Measurements from ENCODE around the gene RAD51B.
A peak's percentile ranks its signal among the peaks of the same experiment; 100 is the strongest.

RAD51B gene

DNA sequence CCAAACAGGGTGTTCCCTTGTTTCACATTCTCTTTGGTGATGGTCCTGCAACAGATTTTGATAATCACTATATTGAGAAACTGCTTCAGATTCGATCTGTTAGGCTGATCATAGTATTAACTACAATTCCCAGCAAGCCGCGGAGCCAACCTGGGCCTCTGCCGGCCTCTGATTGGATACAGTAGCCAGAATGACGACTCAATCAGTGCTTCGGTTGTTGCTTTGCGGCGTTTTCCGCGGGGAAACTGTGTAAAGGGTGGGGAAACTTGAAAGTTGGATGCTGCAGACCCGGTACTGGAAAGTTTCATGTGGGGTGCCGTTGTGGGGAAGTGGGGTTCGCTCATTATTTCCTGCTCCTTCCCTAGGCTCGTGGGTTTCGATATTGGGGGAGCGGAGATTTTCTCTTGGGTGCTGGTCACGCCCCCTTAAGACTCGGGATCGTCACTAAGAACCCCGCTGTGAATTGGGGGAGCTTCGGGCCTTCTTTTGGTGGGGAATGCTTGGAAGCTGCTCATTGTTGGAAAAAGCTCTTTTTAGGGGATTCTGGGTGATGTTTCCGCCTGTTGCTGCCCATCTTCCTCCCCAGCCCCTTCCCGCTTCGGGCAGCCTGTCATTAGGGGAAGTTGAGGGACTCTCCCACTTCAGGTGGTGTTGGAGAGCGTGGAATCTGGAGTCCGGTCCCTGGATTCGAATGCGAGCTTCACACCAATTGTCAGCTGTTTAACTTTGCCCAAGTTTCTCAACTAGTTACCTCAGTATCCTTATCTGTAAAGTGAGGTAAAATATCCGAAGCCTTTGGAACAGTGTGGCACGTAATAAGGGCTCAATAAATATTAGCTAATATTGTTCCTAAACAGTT, at the start of gene RAD51B:
Gene RAD51B, plus strand, starts transcription at position 217 of the 859 bp plus-strand sequence.
- H3K4me3 ChIP-seq (ENCODE audit: low read length), result peak within 1 kb of the TSS; percentile 74
- no peak for TF ChIP-seq ZNF274 (IDR thresholded peaks at IDR 0.05; ENCODE audit: low read depth, low read length)

DNA sequence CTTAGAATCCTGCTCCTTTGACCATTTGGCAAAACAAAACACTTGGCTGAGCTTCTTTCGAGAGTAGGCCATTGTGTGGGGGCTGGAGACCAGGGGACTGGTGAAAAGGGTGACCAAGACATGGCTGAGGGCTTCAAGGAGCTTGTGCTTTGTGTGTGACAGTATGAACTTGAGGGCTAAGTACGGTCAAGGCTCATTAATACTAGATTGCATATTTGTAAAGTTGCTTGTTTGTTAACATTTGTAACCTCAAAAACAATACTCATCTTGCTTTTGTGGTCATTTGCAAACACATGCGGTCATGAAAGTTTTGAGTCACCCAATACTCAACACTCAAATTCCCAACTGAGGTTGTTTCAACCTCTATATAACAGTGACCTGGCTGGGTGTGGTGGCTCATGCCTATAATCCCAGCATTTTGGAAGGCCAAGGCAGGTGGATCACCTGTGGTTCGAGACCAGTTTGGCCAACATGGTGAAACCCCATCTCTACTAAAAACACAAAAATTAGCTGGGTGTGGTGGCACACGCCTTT, 45.7 kb upstream of the RAD51B start:
- H3K4me3 ChIP-seq (ENCODE audit: low read length), result no peak overlapping the region
- no peak for TF ChIP-seq ZNF274 (IDR thresholded peaks at IDR 0.05; ENCODE audit: low read depth, low read length)

DNA sequence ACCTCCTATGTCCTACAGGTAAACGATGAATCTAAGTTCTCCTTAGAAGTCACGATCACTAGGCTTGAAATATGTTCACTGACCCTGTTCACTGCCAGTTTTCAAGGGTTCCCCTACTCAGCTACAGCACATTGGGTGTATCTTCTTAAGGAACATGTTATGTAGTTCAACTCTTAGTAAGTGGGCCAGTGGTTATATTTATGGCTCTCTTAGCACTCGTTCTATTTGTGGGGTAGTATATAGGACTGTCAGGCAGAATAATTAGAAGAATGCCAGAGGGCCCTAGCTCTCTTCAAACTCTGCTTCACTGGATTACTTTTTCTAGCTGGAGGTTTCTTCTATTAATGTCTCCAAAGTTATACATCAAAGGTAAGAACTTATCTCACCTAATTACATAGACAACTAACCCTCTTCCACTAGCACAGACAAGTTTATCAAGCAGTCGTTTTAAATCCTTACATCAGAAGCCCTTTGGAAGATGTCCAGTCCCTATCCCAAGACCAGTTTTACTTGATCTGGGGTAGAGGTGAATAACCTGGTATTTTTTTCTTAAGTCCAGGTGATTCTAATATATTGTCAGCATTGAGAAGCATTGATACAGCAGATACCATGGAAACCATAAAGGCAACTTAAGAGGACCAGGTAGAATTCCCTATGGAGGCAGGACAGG, 42.8 kb upstream of the RAD51B start:
- no peak overlapping the region for H3K4me3 ChIP-seq (ENCODE audit: low read length)
- TF ChIP-seq ZNF274 (IDR thresholded peaks at IDR 0.05; ENCODE audit: low read depth, low read length), result no peak

DNA sequence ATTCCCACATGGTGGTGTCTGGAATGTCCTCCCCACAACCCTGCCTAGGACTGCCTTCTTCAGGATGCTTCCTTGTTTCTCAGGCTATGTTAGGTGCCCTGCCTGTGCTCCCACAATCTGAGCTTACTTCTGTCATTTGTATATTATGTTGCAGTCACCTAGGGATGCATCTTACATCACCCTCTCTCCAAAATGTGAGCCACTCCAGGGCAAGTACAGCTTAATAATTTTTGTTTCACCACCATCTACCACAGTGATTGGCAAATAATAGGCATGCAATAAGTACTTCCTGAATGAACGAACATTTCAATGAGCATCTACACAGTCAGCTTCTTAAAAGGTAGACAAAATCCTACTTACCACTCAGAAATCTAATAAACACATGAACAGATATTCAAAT, 40.8 kb upstream of the RAD51B start:
- H3K4me3 ChIP-seq (ENCODE audit: low read length), result no peak overlapping the region
- no peak for TF ChIP-seq ZNF274 (IDR thresholded peaks at IDR 0.05; ENCODE audit: low read depth, low read length)

DNA sequence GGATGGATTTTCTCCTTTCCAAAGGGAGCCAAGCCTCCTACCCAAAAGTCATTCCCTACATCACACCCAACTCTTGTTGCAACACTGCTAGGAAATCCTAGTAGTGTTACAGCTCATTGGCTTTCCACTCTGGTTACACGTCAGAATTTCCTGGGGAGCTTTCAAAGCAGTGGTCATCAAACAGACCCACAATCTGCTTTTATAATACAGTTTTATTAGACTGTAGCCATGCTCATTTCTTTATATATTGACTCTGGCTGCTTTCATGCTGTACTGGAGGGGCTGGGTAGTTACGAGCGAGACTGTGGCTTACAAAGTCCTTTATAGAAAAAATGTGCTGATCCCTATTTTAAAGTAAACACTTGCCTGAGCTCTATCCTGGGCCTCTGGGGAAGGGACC, 37.5 kb upstream of the RAD51B start:
- H3K4me3 ChIP-seq (ENCODE audit: low read length), result no peak overlapping the region
- no peak for TF ChIP-seq ZNF274 (IDR thresholded peaks at IDR 0.05; ENCODE audit: low read depth, low read length)

DNA sequence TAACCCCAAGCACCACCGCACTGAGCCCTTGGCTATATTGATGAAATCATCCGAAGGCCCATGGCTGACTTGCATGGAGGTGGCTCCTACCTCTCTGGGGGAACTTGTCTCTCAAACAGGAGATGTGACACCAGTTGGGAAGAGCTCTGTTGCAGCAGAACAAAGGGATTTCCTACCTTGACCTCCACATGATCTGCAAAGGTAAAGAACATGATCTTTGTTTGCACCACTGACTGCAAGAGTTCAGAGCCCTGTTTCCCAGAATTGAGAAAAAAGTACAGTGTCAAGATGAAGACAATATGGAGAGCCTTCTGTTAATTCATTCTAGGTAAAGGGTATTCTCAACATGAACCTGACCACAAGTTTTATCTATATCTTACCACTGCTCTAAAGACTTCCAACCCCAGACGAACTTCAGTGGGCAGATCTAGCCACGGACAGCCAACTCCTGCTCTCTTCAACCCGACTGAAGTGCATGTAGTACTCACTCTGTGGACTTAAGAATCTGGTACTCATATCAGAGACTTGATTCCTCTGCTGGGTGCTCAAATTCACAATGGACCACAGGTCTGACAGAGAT, 35.2 kb upstream of the RAD51B start:
- TF ChIP-seq ZNF274 (IDR thresholded peaks at IDR 0.05; ENCODE audit: low read depth, low read length), result no peak
- no peak overlapping the region for H3K4me3 ChIP-seq (ENCODE audit: low read length)

- TF ChIP-seq ZNF274 (IDR thresholded peaks at IDR 0.05; ENCODE audit: low read depth, low read length), result no peak
- H3K4me3 ChIP-seq (ENCODE audit: low read length), result no peak overlapping the region
Observed at GRCh38 chr14:67785270-67786109, 34.1 kb upstream of the RAD51B start.

DNA sequence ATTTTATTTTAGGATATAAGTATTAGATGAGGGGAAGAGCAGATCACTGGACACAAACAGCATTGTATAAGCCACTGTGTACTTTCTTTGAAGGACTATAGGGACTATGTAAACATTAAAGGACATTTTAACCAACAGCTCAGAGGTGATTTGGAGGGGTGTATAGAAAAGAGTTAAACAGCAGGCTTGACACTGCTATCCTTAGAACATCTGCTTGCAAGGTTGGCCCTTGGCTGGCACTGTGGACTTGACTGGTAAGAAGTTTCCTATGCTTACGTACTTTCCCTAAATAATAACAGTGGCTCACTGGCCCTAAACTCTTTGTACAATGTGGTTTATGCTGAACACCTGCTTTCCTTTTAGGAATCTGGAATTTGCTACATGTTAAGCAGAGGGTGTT, 31.9 kb upstream of the RAD51B start:
- no peak for TF ChIP-seq ZNF274 (IDR thresholded peaks at IDR 0.05; ENCODE audit: low read depth, low read length)
- no peak overlapping the region for H3K4me3 ChIP-seq (ENCODE audit: low read length)

DNA sequence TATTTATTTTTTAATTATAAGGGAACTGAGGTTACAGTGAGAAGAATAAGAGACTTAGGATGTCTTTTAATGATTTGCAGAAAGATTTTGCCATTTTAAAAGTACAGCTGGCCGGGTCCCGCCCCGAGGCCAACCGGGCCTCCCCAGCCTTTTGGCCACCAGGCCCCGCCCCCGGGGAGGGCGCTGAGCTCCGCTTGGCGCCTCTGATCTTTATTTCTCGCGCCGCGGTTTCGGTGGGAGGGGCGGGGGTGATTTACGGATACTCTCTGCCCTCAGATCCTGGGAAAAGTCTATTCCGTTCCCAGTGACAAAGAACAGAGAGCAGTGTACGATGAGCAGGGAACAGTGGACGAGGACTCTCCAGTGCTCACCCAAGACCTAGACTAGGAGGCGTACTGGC, 20.8 kb upstream of the RAD51B start:
- no peak overlapping the region for H3K4me3 ChIP-seq (ENCODE audit: low read length)
- no peak for TF ChIP-seq ZNF274 (IDR thresholded peaks at IDR 0.05; ENCODE audit: low read depth, low read length)

- TF ChIP-seq ZNF274 (IDR thresholded peaks at IDR 0.05; ENCODE audit: low read depth, low read length), result no peak
- no peak overlapping the region for H3K4me3 ChIP-seq (ENCODE audit: low read length)
Observed at GRCh38 chr14:67800743-67801142, 18.8 kb upstream of the RAD51B start.

DNA sequence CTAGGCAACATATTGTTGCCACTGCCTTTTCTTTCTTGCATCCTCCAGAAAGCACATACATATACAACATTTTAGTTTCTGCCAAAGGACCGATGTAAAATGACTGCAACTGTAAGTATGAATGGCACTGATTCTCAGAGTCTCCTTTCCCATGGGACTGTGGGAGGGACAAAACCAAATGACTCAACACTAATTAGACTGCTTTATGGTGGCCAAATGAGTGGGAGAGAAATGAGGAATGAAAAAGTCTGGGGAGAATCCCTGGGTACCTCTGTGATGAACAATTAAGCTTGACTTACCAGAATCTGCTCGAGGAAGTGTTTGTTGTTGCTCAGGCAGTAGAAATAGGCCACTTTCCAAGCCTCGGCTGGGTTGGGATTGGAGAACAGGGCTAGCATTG, 13.3 kb upstream of the RAD51B start:
- no peak for TF ChIP-seq ZNF274 (IDR thresholded peaks at IDR 0.05; ENCODE audit: low read depth, low read length)

GRCh38 chr14:67814821-67815220, 4.8 kb upstream of the RAD51B start:
- H3K4me3 ChIP-seq (ENCODE audit: low read length), result no peak overlapping the region; the same call in 1 of the 2 replicates
- TF ChIP-seq ZNF274 (IDR thresholded peaks at IDR 0.05; ENCODE audit: low read depth, low read length), result no peak

More for the DNA sequence above, 13.3 kb upstream of the RAD51B start:
- H3K4me3 ChIP-seq (ENCODE audit: low read length), result no peak overlapping the region

DNA sequence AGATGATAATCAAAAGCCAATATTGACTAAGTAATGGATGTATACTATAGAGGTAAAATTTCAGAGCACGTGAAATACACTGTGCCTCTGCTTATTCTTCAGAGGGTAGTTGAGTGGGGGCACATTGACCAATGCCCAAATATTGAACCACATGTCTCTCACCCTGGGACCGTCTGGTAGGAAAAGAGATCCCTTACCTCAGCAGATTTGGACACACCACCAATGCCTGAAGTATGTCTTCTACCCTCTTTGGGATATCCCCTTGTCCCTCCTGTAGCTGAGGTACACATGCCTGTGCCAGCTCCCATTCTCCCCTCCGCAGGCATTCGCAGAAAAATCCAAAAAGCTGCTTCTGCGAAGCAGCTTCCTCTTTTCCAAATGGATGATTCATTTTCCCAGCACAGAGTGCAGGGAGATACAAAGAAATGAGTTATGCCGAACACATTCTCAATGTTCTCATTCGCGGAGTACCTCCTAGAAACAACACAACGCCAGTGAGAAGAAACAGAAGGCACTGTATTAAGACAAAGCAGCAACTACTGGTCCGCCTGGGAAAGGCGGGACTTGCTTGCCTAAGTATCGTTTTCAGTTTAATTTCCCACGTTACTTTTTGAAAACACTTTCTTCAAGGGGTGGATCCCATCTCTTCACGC, 3.9 kb upstream of the RAD51B start:
- no peak for TF ChIP-seq ZNF274 (IDR thresholded peaks at IDR 0.05; ENCODE audit: low read depth, low read length)
- peak overlapping the region; percentile 92 for H3K4me3 ChIP-seq (ENCODE audit: low read length)
